Glutamatergic neuron (in vitro differentiated cells): Measurements from ENCODE around the gene DDX3X. TPM values are rescaled to one million over a fixed set of nuclear protein-coding genes. Genes with fewer than 3 reads are reported as not detected.
"Not testable (repeated sequence)": the region's sequence is repeated elsewhere in the genome, so short reads cannot be mapped to it uniquely, and the experiment has no call there.

ENCODE experiments used
- DNase-seq: peaks from one replicate; pipeline ENCODE4 v3.0.0; 2022
- H3K27ac Mint-ChIP-seq: one replicate; pipeline ENCODE4 v1.8.0; 2020; ENCODE audit warnings: mild to moderate bottlenecking, mixed read lengths, inconsistent platforms; ENCODE audit not compliant: unreplicated experiment
- H3K27me3 Mint-ChIP-seq: one replicate; pipeline ENCODE4 v1.8.0; 2020; ENCODE audit warnings: mild to moderate bottlenecking, moderate library complexity, mixed read lengths, inconsistent platforms; ENCODE audit not compliant: unreplicated experiment
- H3K36me3 Mint-ChIP-seq: one replicate; pipeline ENCODE4 v1.8.0; 2020; ENCODE audit warnings: mild to moderate bottlenecking, mixed read lengths, inconsistent platforms; ENCODE audit not compliant: unreplicated experiment
- H3K4me1 Mint-ChIP-seq: one replicate; pipeline ENCODE4 v1.8.0; 2020; ENCODE audit warnings: mild to moderate bottlenecking, low read depth, mixed read lengths, inconsistent platforms; ENCODE audit not compliant: unreplicated experiment
- H3K4me3 Mint-ChIP-seq: one replicate; pipeline ENCODE4 v1.8.0; 2020; ENCODE audit warnings: mild to moderate bottlenecking, mixed read lengths, inconsistent platforms; ENCODE audit not compliant: unreplicated experiment
- H3K9me3 Mint-ChIP-seq: one replicate; pipeline ENCODE4 v1.8.0; 2020; ENCODE audit warnings: mild to moderate bottlenecking, moderate library complexity, mixed read lengths, inconsistent platforms; ENCODE audit not compliant: unreplicated experiment
- total RNA-seq: library from RNA; stranded (reverse); fragmentation: NEBNext Ultra II Directional; extraction: Animal tissue kit (Norgen Biotek cat#: 25700); gene quantifications from one replicate; pipeline ENCODE4 v1.2.1, GENCODE V29; 2021; ENCODE audit not compliant: unreplicated experiment
- TF ChIP-seq, protein P1 (sequence below): fragments of 200-600 bp; sonication (generic); IDR thresholded peaks from one replicate; pipeline ENCODE4 v1.5.0; 2021; ENCODE audit not compliant: partially characterized antibody, unreplicated experiment

The DDX3X gene
- total RNA-seq, 1 donor from 2014 or later: 208 TPM

- Mint-ChIP-seq H3K27ac (no peak overlapping the region), H3K27me3 (no peaks in the 10 kb centered on the region), H3K36me3 (no peaks in the 10 kb centered on the region), H3K4me3 (no peak overlapping the region), H3K9me3 (no peaks in the 10 kb centered on the region), H3K4me1 (no peaks in the 10 kb centered on the region)
- DNase-seq: no peak
- TF ChIP-seq, protein P1, sequence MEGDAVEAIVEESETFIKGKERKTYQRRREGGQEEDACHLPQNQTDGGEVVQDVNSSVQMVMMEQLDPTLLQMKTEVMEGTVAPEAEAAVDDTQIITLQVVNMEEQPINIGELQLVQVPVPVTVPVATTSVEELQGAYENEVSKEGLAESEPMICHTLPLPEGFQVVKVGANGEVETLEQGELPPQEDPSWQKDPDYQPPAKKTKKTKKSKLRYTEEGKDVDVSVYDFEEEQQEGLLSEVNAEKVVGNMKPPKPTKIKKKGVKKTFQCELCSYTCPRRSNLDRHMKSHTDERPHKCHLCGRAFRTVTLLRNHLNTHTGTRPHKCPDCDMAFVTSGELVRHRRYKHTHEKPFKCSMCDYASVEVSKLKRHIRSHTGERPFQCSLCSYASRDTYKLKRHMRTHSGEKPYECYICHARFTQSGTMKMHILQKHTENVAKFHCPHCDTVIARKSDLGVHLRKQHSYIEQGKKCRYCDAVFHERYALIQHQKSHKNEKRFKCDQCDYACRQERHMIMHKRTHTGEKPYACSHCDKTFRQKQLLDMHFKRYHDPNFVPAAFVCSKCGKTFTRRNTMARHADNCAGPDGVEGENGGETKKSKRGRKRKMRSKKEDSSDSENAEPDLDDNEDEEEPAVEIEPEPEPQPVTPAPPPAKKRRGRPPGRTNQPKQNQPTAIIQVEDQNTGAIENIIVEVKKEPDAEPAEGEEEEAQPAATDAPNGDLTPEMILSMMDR: no peak
Measured at GRCh38 chrX:41314881-41315280, 19.1 kb upstream of the DDX3X start.

DNA sequence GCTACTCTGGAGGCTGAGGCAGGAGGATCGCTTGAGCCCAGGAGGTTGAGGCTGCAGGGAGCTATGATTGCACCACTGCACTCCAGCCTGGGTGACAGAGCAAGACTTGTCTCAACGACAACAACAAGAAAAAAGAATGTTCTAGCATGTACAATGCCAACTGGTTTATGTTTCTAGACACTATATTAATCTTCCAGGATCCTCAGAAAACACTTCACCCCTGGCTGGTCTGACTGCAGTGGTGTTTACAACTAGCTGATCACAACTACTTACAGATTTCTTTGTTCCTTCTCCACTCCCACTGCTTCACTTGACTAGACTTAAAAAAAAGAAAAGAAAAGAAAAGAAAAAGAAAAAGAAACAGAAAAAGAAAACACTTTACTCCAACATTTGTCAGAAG lies 17.7 kb upstream of the DDX3X start:
- not testable (repeated sequence) for DNase-seq, H3K9me3 Mint-ChIP-seq, H3K36me3 Mint-ChIP-seq, H3K27me3 Mint-ChIP-seq, H3K4me3 Mint-ChIP-seq, H3K4me1 Mint-ChIP-seq, H3K27ac Mint-ChIP-seq

- Mint-ChIP-seq H3K36me3 (no peaks in the 10 kb centered on the region), H3K9me3 (no peaks in the 10 kb centered on the region)
- TF ChIP-seq, protein P1: no peak
Measured at GRCh38 chrX:41317477-41318208, 16.3 kb upstream of the DDX3X start.

DNA sequence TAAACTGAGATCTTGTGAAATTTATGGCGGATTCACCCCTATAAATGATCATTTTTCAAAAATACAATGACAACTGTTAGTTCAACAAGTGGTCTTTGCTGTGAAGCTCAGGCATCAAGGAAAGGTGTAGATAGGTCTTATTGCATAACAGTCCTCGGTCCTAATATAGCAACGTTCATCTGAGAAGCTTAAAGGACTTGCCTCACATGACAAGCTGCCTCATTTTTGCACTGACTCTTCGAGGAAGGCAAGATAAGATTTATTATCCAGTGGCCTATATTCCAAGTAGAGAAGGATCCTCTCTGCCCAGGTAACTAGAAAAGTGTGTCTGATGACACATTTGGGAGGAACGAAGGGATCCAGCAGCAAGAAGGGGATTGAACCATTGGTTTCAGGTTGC lies 13.6 kb upstream of the DDX3X start:
- no peak for DNase-seq
- TF ChIP-seq, protein P1: no peak
- Mint-ChIP-seq H3K9me3 (no peaks in the 10 kb centered on the region), H3K4me1 (no peaks in the 10 kb centered on the region), H3K27me3 (no peaks in the 10 kb centered on the region), H3K27ac (no peak overlapping the region), H3K4me3 (no peak overlapping the region), H3K36me3 (no peaks in the 10 kb centered on the region)

More at GRCh38 chrX:41317477-41318208, 16.3 kb upstream of the DDX3X start:
- no peak overlapping the region for H3K27ac Mint-ChIP-seq
- DNase-seq: no peak
- no peaks in the 10 kb centered on the region for H3K4me1 Mint-ChIP-seq
- no peaks in the 10 kb centered on the region for H3K27me3 Mint-ChIP-seq
- no peak overlapping the region for H3K4me3 Mint-ChIP-seq

DNA sequence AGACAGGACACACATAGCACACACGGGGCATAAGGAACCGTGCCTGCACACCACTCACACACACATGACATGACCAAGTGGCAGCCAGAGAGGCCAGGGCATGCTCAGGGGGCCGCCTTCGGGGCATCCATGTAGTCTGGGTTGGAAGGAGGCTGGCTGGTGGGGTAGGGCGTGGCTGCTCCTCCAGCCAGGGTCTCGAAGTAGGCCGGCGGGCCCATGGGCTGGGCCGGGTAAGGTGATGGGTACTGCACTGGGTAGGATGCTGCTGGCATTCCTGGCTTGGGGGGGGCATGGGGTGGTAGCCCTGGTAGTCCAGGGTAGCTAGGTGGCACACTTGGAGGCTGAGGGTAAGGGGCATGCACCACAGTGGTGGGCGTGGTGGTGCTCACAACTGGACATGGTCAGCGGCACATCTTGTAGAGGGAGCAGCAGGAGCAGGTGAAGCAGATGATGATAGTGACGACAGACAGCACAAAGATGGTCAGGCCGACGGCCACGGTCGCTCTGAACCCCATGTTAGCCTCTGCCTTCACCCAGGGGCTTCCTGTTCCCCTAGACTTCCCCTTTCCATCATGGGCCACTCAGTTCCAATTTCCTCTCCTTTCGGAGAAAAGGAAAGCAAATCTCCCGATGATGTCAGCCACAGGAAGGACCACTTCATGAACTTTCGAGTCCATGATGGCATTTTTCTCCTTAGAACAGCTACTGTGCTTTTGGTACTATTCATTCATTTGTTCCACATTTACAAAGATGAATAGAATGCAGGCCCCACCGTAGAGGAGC lies 10.9 kb upstream of the DDX3X start:
- Mint-ChIP-seq H3K27me3 (no peaks in the 10 kb centered on the region), H3K36me3 (no peaks in the 10 kb centered on the region), H3K4me1 (no peaks in the 10 kb centered on the region), H3K27ac (no peak overlapping the region), H3K9me3 (no peaks in the 10 kb centered on the region), H3K4me3 (no peak overlapping the region)
- TF ChIP-seq, protein P1: no peak
- DNase-seq: no peak
